Dermis blood vessel endothelial cell (primary cell): ENCODE measurements around the gene NOP16. TPM values are rescaled to one million over a fixed set of nuclear protein-coding genes. Genes with fewer than 3 reads are reported as not detected.

Experiments used
- DNase-seq: peaks from one replicate; pipeline ENCODE4 v3.0.0; 2010
- total RNA-seq: library from RNA; depleted of rRNA; stranded (reverse); fragments of >200 nt; gene quantifications from 2 replicates; pipeline ENCODE4 v1.2.3, GENCODE V29; 2014

Gene NOP16
- total RNA-seq, 1 donor from 2014 or later, result 14.1 TPM

DNA sequence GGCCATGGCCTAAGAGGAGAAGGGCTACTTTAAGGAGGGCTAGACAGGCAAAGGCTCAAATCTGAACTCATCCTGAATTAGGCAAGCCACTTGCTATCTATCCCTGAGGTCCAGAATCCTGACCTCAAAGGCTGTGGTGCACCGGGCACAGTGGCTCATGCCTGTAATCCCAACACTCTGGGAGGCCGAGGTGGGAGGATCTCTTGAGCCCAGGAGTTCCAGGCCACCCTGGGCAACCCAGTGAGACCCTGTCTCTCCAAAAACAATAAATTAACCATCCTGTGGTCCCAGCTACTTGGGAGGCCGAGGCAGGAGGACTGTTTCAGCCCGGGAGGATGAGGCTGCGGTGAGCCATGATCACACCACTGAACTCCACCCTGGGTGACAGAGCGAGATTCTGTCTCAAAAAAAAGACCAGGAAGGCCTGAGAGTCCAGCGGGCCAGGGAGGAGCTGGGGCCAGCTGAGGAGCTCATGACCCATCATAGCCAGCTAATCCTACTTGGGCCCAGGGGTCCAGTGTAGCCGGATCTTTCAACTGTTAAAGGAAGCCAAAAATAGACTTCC is 4.0 kb downstream of the NOP16 start:
- no peak for DNase-seq

DNA sequence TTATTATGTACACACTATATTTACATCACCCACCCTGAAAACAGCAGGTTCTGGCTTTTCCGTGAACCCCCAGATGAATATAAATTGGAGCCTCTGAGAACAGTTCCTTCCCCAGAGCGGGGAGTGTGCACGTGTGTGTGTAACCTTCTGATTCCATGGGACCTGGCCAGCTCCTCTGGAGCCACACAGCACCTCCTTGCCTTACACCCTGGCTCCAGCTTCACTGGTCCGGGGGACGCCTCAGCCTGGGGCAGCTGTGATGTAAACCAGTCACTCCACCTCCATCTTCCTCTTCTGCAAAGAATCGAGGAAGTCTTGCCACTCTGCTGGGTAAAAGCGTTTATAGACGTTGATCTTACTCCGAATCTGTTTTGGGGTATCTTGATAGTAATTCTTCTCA is 4.4 kb downstream of the NOP16 start:
- DNase-seq, result no peak

DNA sequence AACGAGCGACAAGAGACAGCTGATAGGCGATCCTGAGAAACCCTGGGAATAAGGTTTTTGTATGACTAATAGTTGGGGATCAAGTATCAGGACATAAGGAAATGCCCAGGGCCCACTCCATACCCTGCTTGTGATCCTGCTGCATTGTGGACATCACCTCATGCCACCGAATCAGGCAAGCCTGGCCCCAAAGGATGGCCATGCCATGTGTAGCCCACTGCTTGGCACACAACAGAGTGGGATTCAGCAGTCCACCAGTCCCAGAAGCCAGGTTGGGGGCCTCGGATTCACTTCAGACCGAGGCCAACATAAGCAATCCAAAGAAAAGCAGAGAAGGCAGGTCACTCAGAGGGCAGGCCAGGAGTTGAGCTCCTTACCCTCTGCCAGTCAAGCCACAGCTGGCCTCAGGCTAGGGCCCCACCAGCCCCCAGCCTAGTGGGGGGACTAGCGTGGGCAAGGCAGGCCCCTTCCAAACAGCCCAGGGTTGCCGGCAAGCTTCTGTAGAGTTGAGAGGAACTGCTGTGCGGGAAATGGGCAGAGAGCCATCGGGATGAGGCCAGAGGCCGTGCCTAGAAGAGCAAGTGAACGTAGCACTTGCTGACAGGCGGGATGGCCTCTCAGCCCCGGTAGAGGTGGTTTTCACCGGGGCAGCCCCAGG is 5.0 kb downstream of the NOP16 start:
- DNase-seq, result no peak

DNA sequence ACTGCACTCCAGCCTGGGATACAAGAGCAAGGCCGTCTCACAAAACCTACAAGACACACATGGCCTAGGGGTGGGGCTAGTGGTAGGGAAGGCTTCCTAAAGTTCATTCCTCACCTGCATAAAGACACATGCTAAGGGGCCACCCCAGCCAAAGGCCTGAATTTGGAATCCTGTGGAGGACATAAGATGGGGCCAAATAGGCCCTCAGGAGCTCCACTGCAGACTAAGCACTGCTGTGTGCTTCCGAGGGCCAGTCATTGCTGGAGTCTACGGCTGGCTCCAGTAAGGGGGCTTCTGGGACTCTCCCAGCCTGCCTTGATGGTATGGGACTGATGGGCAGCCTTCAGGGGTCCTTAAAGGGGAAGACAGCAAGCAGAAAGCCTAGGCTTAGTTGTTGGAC is 5.7 kb downstream of the NOP16 start:
- no peak for DNase-seq

DNA sequence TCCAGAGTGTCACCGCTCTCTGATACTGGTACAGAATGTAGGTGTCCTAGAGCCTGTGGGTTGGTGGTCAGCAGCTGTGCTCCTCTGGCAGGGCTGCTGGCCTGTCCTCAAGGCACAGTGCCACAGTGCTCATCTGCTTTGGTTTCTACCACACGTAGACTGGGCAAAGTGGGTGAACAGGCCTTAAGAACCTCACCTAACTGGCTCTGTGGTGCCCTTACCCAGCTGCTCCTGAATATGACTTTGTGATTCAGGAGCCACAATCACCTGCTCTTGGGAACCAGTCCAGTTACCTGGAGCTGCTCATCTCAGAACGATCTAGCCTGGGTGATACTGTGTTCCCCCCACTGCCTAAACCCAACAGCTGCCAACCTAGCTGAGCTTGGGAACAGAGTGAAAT is 6.4 kb downstream of the NOP16 start:
- no peak for DNase-seq

DNA sequence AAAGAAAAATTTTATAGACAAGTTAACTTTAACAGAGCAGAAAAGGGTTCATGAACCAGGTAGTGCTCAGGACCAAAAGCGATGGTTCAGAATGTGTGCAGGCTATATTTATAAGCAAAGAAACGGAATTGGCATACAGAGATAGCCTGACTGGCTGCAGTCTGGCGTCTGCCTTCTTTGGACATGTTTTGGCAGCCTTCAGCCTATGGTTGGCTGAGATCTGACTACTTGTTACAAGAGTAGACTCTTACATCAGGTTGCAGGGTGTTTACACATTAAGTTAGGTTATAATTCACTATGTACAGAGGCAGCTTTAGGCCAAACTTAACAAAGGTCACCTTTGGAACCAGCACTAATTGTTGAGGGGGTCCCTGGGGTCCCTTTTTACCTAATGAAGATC is 7.0 kb downstream of the NOP16 start:
- no peak for DNase-seq

DNA sequence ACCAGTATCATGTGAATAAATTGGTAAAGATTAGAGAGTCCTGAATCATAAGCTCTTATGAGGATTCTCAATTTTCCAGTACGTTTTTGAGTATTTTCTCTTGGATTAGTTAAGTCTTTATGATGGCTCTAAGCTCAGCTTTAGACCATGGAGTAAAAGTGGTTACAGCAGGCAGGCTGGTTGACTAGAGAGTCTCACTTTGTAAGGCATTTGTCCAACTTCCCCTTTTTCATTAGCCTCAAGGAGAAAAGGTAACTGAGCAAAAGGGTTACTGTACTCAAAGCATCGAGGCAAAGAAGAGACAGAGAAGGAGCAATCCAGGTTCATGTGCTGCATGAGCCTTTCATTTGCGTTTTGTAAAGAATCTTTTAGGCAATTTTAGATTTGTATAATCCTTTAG is 8.5 kb downstream of the NOP16 start:
- no peak for DNase-seq

DNA sequence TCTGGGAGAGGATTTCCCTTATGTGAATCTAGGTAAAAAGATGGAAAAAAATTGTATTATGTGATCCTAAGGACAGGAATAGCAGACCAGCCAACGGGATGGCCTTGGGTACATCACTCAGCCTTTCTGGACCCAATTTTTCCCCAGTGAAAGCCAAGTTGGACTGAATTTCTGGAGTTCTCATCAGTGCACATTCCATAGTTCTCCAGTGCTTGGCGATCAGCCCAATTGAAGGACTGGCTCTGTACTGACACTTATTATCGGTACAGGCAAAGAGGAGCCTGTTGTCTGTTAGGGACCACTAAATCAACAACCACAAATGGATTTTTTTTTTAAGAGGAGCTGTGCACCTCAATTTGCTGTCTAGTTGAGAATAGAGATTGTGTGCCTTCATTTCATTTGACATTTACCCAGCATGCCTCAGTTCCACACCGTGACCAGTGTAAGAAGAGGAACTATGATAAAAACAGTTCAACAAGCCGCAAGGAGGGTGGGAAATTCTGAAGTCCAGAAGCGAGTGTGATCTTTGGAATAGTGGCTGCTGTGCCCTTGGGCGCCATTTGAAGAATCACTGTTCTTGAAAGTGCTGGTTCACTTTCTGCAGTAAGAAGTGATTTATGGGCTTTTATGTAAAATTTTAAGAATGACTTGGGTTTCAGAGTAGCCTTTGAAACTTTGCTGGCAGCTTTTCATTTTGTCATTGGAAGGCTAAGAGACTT is 15.1 kb downstream of the NOP16 start:
- DNase-seq, result no peak

DNA sequence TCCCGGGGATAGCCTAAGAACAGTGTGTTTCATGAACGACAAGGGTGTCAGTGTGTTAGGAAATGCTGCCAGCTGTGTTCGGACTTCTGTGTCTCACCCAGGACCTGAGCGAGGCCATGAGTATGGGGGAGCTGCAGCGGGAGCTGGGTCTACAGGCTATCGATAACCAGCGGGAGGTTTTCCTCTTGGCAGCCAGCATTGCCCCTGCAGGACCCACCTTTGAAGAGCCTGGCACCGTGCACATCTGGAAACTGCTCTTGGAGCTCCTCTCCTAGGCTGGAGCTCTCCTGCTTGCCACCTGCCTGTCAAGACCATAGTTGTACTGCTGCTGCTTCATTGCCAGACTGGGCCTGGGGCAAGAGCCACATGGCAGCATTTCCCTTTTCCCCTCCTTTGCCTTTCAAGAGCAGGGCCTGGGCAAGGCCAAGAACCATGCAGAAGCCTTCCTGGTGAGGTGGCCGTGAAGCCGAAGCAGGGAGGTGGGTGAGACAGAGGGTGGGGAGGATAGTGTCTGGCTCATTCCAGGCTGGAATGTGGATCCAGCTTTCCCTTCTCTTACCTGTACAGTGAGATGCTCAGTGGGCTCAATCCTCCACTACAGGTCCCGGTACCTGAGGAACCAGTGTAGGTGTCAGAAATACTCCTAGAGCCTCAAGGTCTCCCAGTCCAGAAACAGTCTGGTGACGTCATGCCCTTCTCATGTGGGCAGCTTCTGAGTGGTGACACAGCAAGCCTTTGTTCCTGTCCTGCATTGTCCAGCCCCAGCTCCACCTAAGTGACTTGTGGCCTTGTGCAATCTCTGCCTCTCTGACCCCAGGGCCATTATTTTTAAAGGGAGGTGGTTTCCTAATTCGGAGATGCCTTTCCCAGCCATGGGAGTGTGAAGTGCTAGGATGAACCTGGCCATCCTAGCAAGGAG is 16.5 kb downstream of the NOP16 start:
- no peak for DNase-seq

DNA sequence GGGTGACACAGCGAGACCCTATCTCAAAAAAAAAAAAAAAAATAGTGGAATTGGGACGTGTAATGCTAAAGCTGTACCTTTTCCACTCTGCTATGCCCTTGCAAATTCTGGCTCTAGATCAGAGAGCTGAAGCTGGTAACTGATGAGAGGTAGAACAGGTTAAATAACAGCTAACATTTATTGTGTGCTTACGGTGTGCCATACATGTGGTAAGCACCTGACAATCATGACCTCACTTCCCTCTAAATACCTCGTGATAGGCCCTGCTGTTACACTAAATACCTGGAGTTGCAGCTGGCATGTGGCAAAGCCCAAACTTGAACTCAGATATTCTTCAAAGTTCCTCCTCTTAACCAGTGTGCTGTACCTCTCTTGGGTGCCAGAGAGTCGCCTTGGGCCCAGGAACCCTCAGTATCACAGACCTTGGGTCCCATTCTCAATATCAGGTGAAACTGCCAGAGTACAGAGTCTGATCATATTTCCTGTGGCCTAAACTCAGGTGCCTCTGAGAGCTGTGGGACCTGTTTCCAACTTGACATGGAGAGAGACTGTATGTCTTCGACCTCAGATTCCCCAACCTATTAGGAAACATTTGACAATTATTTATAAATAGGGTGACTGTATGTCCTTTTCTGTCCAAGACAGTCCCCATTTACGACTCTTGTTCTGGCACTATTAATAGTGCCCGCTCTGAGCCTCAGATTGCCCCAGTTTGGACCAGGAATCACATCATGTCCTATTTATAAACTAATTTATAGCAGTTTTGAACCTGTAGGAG is 18.3 kb downstream of the NOP16 start:
- no peak for DNase-seq

DNA sequence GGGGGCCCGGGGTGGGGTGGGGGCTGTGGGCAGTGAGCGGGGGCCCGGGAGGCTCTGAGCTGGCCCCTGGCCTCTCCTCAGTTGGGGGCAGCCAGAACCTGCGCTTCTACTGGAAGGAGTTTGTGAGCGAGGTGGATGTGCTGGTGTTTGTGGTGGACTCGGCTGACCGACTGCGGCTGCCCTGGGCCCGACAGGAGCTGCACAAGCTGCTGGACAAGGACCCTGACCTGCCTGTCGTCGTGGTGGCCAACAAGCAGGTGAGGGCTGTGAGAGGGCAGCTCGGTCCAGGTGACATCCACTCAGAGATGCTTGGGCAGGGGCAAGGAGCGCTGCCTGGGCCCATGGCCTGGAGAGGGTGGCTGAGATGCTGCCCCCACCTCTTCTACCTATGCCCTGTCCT is 19.7 kb downstream of the NOP16 start:
- no peak for DNase-seq

DNA sequence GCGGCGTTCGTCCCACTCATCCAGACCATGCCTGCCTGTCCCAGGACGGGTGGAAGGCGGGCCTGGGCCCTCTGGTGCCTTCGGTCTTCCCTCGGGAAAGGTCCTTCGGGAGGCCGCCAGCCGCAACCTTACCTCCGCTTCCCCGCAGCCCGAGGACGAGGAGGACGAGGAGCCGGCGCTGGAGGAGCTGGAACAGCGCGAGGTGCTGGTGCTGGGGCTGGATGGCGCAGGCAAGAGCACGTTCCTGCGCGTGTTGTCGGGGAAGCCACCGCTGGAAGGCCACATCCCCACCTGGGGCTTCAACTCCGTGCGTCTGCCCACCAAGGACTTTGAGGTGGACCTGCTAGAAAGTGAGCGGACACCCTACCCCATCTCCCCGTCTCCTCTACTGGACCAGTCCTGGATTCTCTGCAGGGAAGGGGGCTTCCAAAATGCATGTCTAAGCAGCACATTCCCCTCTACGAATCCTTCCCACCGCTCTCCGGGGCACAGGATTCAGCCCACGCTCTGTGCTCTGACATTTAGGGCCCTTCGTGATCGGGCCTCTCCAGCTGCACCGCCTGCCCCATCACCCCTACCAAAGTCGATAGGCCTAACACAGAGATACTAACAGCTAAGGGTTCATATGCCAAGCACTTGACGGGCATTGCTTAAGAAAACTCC is 22.0 kb downstream of the NOP16 start:
- DNase-seq, result no peak

DNA sequence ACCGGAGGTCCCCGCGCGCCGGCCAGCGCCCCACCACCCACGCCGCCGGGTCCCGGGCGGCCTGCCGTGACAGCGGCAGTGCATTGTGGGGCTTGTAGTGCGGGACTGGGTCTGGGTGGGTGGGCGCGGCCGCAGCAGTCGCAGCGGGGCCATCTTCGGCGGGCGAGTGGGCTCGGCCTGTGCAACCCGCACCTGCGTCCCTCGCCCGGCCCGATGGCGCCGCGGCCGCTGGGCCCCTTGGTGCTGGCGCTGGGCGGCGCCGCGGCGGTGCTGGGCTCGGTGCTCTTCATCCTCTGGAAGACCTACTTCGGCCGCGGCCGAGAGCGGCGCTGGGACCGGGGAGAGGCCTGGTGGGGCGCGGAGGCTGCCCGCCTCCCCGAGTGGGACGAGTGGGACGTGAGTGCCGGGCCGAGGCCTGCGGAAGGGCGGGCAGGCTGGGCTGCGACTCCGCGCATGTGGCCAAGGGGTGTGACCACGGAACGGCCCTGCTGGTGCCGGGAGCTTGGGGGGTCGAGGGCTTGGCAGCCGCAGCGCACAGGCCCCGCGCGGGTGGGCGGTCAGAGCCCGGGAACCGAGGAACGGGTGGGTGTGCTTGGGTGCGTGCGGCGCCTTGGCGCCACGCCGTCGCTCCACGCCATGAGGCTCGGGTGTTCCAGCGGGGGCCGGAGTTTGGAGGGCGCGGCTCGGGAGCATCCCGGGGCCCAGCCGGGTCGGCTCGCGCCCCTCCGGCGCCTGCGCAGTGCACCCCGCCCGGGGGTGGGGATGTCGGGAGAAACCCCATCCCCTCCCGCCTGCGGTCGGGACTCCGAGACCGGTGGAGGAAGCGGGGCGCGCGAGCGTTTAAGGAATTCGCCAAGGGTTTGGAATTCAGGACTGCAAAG is 22.8 kb downstream of the NOP16 start, which contains the start of gene ARL10:
Gene ARL10 (plus strand): TSS at position 137 of the 881 bp plus-strand sequence. CDS start 77 bp downstream, at position 214.
- DNase-seq, result peak; percentile 49

DNA sequence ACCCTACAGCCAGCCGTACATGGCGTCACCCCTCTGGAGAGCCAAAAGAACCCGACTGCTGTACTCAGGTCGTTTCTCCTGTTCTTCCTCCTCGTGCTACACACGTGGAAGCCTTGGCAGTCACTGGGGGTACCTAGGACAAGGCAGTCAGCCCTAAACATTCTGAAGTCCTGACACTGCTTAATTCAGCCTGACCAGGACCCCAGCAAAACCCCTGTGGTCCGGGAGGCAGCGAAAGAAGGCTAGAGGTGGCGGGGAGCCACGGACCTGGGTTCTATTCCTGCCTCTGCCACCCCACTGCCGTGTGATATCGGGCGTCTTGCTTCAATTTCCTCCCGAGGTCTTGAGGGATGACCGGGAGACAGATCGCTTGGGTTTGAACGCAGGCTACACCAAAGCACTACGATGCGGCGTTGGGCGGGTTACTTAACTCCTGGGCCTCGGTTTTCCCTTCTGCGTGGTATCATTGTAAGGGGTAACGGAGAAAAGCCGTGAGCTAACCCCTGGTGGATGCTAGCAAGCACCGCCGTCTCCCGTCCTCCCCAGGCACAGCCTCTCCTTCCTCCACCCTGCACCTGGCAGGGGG is 23.5 kb downstream of the NOP16 start:
- DNase-seq, result no peak

DNA sequence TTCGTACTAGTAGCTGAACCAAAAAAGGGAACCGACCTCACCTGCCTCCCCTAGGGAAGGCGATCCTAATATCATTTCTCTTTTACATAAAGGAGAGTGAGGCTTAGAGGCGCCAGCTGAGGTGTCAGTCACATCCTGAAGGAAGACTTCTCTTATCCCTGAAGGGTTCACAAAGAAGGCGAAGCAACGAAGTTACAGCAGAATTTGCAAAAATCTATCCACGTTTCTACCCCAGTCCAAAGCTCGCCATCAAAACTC is 26.2 kb downstream of the NOP16 start:
- DNase-seq, result no peak

DNA sequence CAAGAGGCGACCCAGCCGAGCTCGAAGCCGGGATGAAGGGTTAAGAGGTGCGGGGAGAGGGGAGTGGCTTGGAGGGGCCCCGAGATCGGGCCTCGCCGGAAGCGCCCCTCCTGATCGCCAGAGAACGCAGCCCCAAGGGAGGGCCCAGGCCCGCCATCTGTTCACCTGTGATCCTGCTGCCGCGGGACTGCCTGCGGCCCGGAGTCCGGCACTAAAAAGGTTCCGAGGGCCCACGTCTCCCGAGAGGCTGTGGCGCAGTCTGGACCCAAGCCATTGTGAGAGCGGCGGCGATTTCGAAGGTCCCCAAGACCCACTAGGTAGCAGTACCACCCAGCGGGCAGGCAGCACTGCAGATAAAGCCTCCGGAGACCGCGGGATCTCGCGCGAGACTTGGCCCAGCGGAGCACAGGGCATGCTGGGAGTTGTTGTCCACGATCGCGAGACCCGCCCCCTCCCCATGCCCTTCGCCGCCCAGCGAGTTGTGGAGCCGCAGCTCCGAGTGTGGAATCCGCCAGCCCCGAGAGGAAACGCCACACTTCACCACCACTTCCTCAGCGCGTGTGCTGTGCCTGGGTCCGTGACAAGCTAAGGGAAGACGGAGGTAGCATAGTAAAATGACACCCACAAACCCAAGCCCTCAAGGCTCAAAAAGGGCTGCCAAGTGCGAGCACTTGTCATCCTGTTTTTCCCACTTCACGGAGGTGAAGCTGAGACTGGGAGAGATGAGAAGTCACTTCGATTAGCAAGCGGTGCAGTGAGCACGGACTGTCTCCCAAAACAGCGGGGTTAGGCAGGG is 26.8 kb downstream of the NOP16 start, which contains the start of gene KIAA1191:
Gene KIAA1191 (minus strand): TSS at position 328 of the 796 bp plus-strand sequence. CDS start 2,256 bp downstream, outside the sequence.
- DNase-seq, result peak; percentile 95

DNA sequence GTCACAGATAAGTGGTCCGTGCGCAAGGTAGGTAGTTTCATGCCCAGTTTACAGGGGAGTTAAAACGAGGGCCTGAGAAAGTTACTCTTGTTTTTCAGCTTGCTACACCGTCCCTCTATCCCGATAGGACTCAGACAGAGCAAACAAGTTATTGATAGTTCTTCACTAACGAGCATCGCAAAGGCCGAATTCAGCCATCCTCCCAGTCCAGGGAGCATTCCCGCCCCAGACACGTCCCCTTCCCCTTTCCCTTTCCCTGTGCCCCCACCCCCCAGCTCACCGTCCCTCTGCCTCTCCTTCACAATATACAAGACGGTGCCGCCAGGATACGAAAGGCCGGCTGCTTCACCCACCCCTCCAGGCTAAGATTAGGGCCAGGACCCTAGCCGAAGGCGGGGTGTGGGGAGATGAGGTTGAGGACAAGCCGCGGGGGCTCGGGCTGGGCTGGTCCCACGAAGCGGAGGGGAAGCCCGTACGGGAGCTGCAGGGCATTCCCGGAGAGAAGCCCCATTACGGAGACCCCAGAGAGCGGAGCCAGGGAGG is 27.4 kb downstream of the NOP16 start:
- peak; percentile 40 for DNase-seq

DNA sequence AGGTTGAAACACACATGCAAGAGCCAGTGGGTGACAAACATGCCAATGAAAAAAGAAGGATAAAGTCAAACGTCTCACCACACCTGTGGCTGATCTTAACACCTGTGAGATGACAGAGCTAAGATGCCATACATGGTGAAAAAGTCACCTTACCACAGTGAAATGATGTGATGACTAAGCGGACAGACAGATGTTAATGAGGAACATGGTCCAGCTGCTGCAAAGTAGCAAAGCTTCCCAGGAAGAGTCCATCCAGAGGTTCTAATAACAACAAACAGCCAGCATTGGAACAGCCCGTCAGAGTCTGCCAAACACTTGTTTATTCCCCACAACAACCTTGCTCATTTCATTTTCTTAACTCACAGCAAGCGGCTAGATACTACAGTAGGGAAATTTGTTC is 28.7 kb downstream of the NOP16 start:
- no peak for DNase-seq

DNA sequence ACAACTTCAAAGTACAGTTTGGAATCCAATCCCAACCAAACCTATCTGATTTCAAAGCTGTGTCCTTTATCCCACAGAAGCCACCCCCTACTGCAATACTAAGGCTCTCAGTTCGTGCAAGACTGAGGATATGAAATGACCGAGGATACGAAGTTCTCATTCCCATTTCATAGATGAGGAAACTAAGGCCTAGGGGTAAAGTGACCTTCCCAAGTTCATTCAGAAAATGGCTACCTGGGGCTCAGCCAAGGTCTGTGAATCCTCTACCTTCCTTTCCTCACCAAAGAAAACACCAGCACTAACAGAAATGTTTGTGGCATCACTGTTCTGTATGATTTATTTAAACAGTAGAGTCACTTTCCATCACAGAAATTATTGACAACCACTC is 32.2 kb downstream of the NOP16 start:
- no peak for DNase-seq
